Neural cell (in vitro differentiated cells): ENCODE measurements around the gene RBP4. TPM values are rescaled to one million over a fixed set of nuclear protein-coding genes. Genes with fewer than 3 reads are reported as not detected.

Source experiments
- H2AFZ ChIP-seq: fragments of 200-600, 300-800 bp; sonication (generic), shearing (Covaris generic); 2 replicates; pipeline ENCODE4 v1.6.0; 2014; ENCODE audit warnings: low read depth, mild to moderate bottlenecking, antibody characterized with exemption, low read length, moderate library complexity
- H3F3A ChIP-seq: fragments of 200-600 bp; shearing (Covaris generic); 2 replicates; pipeline ENCODE4 v1.6.1; 2016; ENCODE audit warnings: mild to moderate bottlenecking, moderate library complexity, mixed read lengths, antibody characterized with exemption, low read length; ENCODE audit not compliant: insufficient read depth, poor library complexity, severe bottlenecking
- H3K27ac ChIP-seq: fragments of 200-600, 300-800 bp; sonication (generic), shearing (Covaris generic); 2 replicates; pipeline ENCODE4 v1.5.1; 2014; ENCODE audit warnings: mild to moderate bottlenecking, low read length, moderate library complexity
- H3K27me3 ChIP-seq: fragments of 300-800, 200-600 bp; sonication (generic), shearing (Covaris generic); 2 replicates; pipeline ENCODE4 v1.6.0; 2014; ENCODE audit warnings: mild to moderate bottlenecking, low read depth, low read length, moderate library complexity; ENCODE audit not compliant: insufficient read depth
- H3K36me3 ChIP-seq: fragments of 300-800, 200-600 bp; sonication (generic), shearing (Covaris generic); 2 replicates; pipeline ENCODE4 v1.5.1; 2014; ENCODE audit warnings: mild to moderate bottlenecking, antibody characterized with exemption, low read length, moderate library complexity; ENCODE audit not compliant: insufficient read depth
- H3K4me2 ChIP-seq: fragments of 300-800, 200-600 bp; sonication (generic), shearing (Covaris generic); 2 replicates; pipeline ENCODE4 v1.6.0; 2014; ENCODE audit warnings: mild to moderate bottlenecking, low read length
- H3K4me3 ChIP-seq: fragments of 300-800, 200-600 bp; sonication (generic), shearing (Covaris generic); 2 replicates; pipeline ENCODE4 v1.5.1; 2014; ENCODE audit warnings: mild to moderate bottlenecking, low read length, moderate library complexity
- H3K79me2 ChIP-seq: fragments of 200-600 bp; shearing (Covaris generic); replicated peaks from 2 replicates; pipeline ENCODE4 v1.6.0; 2014; ENCODE audit warnings: mild to moderate bottlenecking, low read length, moderate library complexity; ENCODE audit not compliant: insufficient read depth
- H3K9ac ChIP-seq: fragments of 300-800, 200-600 bp; sonication (generic), shearing (Covaris generic); 2 replicates; pipeline ENCODE4 v1.6.1; 2016; ENCODE audit warnings: mild to moderate bottlenecking, low read length, mixed read lengths
- H3K9me2 ChIP-seq: fragments of 200-600 bp; shearing (Covaris generic); 2 replicates; pipeline ENCODE4 v1.6.1; 2016; ENCODE audit warnings: mild to moderate bottlenecking, low read length, mixed read lengths; ENCODE audit not compliant: insufficient read depth
- H3K9me3 ChIP-seq: fragments of 200-600, 300-800 bp; sonication (generic), shearing (Covaris generic); 2 replicates; pipeline ENCODE4 v1.6.1; 2016; ENCODE audit warnings: mild to moderate bottlenecking, mixed run types, low read length, moderate library complexity, mixed read lengths
- H4K20me1 ChIP-seq: fragments of 200-600 bp; shearing (Covaris generic); 2 replicates; pipeline ENCODE4 v1.6.1; 2016; ENCODE audit warnings: mild to moderate bottlenecking, mixed run types; ENCODE audit not compliant: insufficient read depth
- EP300 ChIP-seq: fragments of 450-650 bp; conservative IDR thresholded peaks from 2 replicates; pipeline ENCODE4 v1.6.1; 2014; ENCODE audit warnings: antibody characterized with exemption, mild to moderate bottlenecking, moderate library complexity; ENCODE audit not compliant: poor library complexity, severe bottlenecking
- EZH2 ChIP-seq: fragments of 200-600, 300-800 bp; shearing (Covaris generic), sonication (generic); IDR thresholded peaks from 2 replicates; pipeline ENCODE4 v1.6.1; 2014; ENCODE audit warnings: antibody characterized with exemption, low read length, borderline replicate concordance, mild to moderate bottlenecking; ENCODE audit not compliant: insufficient read depth, poor library complexity, severe bottlenecking
- MXI1 ChIP-seq: fragments of 450-650 bp; conservative IDR thresholded peaks from 2 replicates; pipeline ENCODE4 v1.6.1; 2014; ENCODE audit warnings: antibody characterized with exemption, mild to moderate bottlenecking; ENCODE audit not compliant: poor library complexity, severe bottlenecking
- POLR2AphosphoS5 ChIP-seq: IDR thresholded peaks from 2 replicates; pipeline ENCODE4 v1.6.1; 2012
- RAD21 ChIP-seq: fragments of 450-650 bp; conservative IDR thresholded peaks from 2 replicates; pipeline ENCODE4 v1.6.1; 2014; ENCODE audit warnings: antibody characterized with exemption, mild to moderate bottlenecking, moderate library complexity
- SMC3 ChIP-seq: fragments of 450-650 bp; conservative IDR thresholded peaks from 2 replicates; pipeline ENCODE4 v1.6.1; 2014; ENCODE audit warnings: antibody characterized with exemption, mild to moderate bottlenecking, moderate library complexity; ENCODE audit not compliant: poor library complexity
- TAF1 ChIP-seq: IDR thresholded peaks from 2 replicates; pipeline ENCODE4 v1.6.1; 2012; ENCODE audit warnings: low read depth
- polyA plus RNA-seq: library from polyadenylated mRNA; depleted of rRNA; stranded (reverse); fragments of >200 nt; gene quantifications from 2 replicates; pipeline ENCODE4 v1.2.3, GENCODE V29; 2014
- TF ChIP-seq, protein P1 (sequence below): IDR thresholded peaks from 2 replicates; pipeline ENCODE4 v1.6.1; 2012; ENCODE audit warnings: borderline replicate concordance
- TF ChIP-seq, protein P2 (sequence below): fragments of 450-650 bp; IDR thresholded peaks from 2 replicates; pipeline ENCODE4 v1.5.1; 2014; ENCODE audit warnings: antibody characterized with exemption, mild to moderate bottlenecking, moderate library complexity; ENCODE audit not compliant: poor library complexity, severe bottlenecking

RBP4 gene
- polyA plus RNA-seq, 1 donor from 2014 or later = 0.73 TPM

DNA sequence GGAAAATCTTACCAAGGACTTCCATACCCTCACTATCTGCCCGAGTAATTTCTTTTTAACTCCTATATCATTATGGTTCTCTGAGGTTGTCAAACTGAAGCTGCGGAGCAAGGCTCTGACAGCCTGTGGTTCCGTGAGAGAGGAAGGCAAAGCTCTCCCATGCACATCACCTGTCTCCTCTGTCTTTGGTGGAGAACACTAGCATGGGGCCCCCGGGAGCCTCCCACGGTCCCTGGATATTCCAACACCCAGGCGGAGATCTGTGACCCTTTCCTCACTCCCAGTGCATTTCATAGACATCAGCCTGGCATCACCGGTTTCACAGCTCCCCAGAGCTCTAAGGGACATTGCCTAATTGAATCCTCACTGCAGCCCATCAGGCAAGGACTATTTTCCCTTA is 10.4 kb downstream of the RBP4 start:
- no peak overlapping the region for H3K9ac ChIP-seq
- no peak overlapping the region for H2AFZ ChIP-seq
- no peaks in the 10 kb centered on the region for H3F3A ChIP-seq
- no peak overlapping the region for H3K27ac ChIP-seq
- no peaks in the 10 kb centered on the region for H3K9me2 ChIP-seq
- H3K36me3 ChIP-seq = no peaks in the 10 kb centered on the region
- H4K20me1 ChIP-seq = no peaks in the 10 kb centered on the region
- no peaks in the 10 kb centered on the region for H3K27me3 ChIP-seq
- H3K4me2 ChIP-seq = no peak overlapping the region
- H3K79me2 ChIP-seq = no peaks in the 10 kb centered on the region
- no peak overlapping the region for H3K4me3 ChIP-seq
- no peak for TF ChIP-seq POLR2AphosphoS5
- TF ChIP-seq EZH2 = no peak
- TF ChIP-seq, protein P1, sequence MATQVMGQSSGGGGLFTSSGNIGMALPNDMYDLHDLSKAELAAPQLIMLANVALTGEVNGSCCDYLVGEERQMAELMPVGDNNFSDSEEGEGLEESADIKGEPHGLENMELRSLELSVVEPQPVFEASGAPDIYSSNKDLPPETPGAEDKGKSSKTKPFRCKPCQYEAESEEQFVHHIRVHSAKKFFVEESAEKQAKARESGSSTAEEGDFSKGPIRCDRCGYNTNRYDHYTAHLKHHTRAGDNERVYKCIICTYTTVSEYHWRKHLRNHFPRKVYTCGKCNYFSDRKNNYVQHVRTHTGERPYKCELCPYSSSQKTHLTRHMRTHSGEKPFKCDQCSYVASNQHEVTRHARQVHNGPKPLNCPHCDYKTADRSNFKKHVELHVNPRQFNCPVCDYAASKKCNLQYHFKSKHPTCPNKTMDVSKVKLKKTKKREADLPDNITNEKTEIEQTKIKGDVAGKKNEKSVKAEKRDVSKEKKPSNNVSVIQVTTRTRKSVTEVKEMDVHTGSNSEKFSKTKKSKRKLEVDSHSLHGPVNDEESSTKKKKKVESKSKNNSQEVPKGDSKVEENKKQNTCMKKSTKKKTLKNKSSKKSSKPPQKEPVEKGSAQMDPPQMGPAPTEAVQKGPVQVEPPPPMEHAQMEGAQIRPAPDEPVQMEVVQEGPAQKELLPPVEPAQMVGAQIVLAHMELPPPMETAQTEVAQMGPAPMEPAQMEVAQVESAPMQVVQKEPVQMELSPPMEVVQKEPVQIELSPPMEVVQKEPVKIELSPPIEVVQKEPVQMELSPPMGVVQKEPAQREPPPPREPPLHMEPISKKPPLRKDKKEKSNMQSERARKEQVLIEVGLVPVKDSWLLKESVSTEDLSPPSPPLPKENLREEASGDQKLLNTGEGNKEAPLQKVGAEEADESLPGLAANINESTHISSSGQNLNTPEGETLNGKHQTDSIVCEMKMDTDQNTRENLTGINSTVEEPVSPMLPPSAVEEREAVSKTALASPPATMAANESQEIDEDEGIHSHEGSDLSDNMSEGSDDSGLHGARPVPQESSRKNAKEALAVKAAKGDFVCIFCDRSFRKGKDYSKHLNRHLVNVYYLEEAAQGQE = no peak
- TF ChIP-seq, protein P2, sequence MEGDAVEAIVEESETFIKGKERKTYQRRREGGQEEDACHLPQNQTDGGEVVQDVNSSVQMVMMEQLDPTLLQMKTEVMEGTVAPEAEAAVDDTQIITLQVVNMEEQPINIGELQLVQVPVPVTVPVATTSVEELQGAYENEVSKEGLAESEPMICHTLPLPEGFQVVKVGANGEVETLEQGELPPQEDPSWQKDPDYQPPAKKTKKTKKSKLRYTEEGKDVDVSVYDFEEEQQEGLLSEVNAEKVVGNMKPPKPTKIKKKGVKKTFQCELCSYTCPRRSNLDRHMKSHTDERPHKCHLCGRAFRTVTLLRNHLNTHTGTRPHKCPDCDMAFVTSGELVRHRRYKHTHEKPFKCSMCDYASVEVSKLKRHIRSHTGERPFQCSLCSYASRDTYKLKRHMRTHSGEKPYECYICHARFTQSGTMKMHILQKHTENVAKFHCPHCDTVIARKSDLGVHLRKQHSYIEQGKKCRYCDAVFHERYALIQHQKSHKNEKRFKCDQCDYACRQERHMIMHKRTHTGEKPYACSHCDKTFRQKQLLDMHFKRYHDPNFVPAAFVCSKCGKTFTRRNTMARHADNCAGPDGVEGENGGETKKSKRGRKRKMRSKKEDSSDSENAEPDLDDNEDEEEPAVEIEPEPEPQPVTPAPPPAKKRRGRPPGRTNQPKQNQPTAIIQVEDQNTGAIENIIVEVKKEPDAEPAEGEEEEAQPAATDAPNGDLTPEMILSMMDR = no peak
- TF ChIP-seq EP300 = no peak
- no peak for TF ChIP-seq SMC3
- no peak for TF ChIP-seq TAF1
- TF ChIP-seq RAD21 = no peak
- H3K9me3 ChIP-seq = no peaks in the 10 kb centered on the region

DNA sequence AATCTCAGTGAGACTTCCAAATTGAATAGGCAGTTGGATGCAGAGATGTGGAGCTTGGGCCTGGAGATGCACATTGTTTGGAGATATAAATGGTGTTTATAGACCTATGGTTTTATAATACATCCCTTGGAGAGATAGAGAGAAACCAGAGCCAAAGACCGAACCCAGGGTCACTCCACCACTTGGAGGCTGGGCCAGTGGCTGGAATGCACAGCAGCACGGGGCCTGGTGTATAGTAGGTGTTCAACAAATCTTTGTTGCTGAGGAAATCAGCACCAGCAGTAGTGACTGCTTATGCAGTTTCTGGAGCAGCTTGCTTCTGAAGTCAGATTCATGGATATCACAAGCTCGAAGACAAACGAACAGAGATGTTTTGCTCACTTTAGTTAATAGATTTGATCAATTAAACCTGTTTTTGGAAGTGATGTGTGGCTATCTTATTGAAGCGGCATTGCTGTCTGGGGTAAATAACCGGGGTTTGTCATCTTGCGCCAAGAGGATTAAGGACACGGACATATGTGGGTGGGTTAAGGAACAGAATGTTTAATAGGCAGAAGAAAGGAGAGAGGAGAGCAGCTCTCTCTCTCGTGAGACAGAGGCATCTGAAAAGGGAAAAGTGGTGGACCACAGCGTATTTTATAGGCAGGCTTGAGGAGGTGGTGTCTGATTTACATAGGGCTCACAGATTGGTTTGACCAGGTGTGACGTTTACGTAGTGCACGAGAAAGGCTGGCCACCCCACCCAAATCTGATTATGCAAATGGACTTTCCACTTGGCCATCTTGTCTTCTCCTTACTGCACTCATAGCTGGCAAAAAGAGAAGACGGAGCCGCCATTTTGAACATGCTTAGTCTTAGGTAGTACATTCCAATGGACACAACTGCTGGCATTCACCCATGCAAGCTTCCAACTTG is 11.1 kb downstream of the RBP4 start:
- Histone ChIP-seq H3K79me2 (no peaks in the 10 kb centered on the region), H4K20me1 (no peaks in the 10 kb centered on the region), H3K9me3 (no peaks in the 10 kb centered on the region), H3K4me2 (no peak overlapping the region), H3K9ac (no peak overlapping the region), H3K9me2 (no peaks in the 10 kb centered on the region), H3F3A (no peaks in the 10 kb centered on the region), H2AFZ (no peak overlapping the region), H3K4me3 (no peak overlapping the region), H3K36me3 (no peaks in the 10 kb centered on the region), H3K27ac (no peak overlapping the region), H3K27me3 (no peaks in the 10 kb centered on the region)
- TF ChIP-seq, protein P2 = no peak
- TF ChIP-seq MXI1 = no peak
- TF ChIP-seq TAF1 = no peak
- TF ChIP-seq POLR2AphosphoS5 = no peak
- TF ChIP-seq, protein P1 = no peak
- no peak for TF ChIP-seq RAD21
- no peak for TF ChIP-seq EP300
- no peak for TF ChIP-seq EZH2
